GM12891 (cell line): ENCODE measurements around the gene ARMH1.

Experiments
- POLR2A ChIP-seq: IDR thresholded peaks from 2 replicates; pipeline ENCODE4 v1.6.1; 2011; ENCODE audit warnings: low read depth, low read length, control low read depth
- TAF1 ChIP-seq: IDR thresholded peaks from 2 replicates; pipeline ENCODE4 v1.6.1; 2011; ENCODE audit warnings: low read depth, low read length, control low read depth

DNA sequence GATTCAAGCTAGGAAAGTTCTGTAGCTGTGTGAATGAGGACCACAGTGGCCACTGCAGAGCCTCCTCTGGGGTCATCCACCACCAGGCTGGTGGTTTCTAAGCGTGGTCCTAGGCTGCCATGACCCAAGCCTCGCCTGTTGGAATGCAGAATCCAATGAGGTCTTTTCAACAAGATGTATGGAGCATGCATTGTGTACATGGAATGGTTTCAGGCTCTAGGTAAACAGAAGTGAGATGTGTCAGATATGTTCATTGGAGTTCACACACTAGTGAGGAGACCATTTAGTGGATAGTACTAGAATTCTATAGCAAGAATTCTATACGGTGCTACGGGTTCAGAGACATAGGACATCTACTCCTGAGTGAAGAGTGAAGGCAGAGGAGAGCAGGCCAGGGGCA, 45.8 kb downstream of the ARMH1 start:
- TF ChIP-seq POLR2A (no peak), TAF1 (no peak)
